ENCODE data around the gene ESPNL. TPM values are rescaled to one million over a fixed set of nuclear protein-coding genes. Genes with fewer than 3 reads are reported as not detected.

Gene ESPNL
- total RNA-seq, 4 donors from 2014 or later = 0.19 to 0.47 (median 0.25) TPM

DNA sequence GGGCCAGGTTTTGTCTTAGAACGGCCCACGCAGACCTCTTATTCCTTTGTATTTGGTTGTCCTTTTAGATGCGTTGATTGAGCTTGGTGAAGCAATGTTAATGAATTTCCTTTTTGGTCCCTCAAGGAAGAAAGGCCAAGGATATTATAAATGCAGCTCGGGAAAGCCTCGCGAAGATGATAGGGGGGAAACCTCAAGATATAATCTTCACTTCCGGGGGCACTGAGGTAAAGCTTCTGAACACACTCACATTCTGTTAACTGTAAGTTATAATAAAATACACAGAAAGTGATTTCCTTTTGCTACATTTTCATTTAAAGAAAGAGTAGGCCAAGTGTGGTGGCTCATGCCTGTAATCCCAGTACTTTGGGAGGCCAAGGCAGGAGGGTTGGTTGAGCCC, 32.2 kb upstream of the ESPNL start:
- DNase-seq (ENCODE audit: low spot score) = no peak
- ATAC-seq (ENCODE audit: low FRiP score) = no peak
- TF ChIP-seq, protein P1, sequence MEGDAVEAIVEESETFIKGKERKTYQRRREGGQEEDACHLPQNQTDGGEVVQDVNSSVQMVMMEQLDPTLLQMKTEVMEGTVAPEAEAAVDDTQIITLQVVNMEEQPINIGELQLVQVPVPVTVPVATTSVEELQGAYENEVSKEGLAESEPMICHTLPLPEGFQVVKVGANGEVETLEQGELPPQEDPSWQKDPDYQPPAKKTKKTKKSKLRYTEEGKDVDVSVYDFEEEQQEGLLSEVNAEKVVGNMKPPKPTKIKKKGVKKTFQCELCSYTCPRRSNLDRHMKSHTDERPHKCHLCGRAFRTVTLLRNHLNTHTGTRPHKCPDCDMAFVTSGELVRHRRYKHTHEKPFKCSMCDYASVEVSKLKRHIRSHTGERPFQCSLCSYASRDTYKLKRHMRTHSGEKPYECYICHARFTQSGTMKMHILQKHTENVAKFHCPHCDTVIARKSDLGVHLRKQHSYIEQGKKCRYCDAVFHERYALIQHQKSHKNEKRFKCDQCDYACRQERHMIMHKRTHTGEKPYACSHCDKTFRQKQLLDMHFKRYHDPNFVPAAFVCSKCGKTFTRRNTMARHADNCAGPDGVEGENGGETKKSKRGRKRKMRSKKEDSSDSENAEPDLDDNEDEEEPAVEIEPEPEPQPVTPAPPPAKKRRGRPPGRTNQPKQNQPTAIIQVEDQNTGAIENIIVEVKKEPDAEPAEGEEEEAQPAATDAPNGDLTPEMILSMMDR (IDR thresholded peaks at IDR 0.05) = no peak

DNA sequence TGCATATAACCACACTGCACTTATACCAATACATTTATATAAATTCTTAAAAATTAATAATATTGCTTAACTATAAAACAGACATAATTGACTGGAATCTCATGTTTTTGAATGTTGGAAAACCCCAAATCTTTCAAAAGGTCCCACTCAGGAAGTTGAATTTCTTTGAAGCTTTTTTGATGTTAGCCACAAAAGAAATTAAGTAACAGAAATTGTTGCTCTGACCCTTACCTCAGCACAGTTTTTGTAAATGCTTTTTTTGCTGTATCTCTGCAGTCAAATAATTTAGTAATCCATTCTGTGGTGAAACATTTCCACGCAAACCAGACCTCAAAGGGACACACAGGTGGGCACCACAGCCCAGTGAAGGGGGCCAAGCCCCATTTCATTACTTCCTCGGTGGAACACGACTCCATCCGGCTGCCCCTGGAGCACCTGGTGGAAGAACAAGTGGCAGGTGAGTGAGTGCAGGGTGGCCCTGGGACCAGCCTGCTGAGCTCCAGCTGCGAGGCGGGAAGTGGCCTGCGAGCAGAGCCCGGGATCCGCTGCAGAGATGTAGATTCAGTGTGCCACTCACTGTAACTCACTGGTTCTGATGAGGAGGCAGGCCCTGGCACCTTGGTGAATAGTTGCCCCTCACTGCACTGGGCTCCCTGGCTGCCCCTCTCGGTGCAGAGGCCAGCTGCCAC, 31.0 kb upstream of the ESPNL start:
- TF ChIP-seq, protein P1 (IDR thresholded peaks at IDR 0.05) = no peak
- DNase-seq (ENCODE audit: low spot score) (no peak), ATAC-seq (ENCODE audit: low FRiP score) (no peak)

DNA sequence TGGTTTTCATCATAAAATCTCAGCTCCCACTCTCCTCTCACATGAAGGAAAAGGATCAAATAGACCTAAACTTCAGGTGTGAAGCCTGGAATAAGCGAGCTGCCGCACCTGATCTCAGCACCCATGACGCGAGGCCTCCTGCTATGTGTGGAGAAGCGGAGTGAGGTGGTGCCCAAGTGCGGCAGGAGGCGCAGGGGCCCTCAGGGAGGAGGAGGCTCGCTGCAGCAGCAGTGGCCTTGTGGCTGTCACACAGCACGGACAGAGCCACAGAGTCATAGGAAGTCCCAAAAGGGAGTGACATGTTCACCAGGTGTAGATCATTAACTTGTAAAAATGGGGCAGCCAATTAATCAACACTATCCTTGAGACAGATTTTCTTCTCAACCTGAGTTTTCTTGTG, 30.3 kb upstream of the ESPNL start:
- DNase-seq (ENCODE audit: low spot score) (no peak), ATAC-seq (ENCODE audit: low FRiP score) (no peak)
- TF ChIP-seq, protein P1 (IDR thresholded peaks at IDR 0.05) = no peak

DNA sequence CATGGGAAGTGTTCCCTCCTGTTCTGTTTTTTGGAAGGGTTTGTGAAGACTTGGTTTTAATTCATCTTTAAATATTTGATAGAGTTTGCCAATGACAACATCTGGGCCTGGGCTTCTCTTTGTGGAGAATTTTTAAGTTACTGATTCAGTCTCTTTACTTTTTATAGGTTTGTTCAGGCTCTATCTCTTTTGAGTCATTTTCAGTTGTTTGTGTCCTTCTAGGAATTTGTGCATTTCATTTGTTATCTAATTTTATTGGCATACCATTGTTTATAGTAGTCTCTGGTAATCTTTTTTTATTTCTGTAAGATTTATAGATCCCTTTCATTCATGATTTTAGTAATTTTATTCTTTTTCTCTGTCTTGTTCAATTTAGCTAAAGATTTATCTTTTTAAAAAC, 24.7 kb upstream of the ESPNL start:
- DNase-seq (ENCODE audit: low spot score) = no peak
- no peak for ATAC-seq (ENCODE audit: low FRiP score)
- TF ChIP-seq, protein P1 (IDR thresholded peaks at IDR 0.05) = no peak

DNA sequence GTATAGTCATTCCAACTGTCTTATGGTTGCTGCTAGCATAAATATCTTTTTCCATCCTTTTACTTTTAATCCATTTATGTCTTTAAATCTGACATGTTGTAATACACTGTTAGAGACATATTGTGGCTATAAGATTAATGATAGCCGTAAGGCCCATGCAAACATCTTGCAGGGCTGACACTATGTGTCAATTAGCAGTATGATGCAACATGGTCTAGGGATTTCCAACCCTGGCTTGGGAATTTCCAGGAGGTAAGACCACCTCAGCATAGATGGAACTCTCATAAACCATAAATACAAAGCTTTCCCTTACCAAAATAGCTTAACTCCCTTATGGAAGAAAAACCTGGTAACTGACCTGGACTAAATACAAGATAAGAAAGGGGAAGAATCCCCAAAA, 22.8 kb upstream of the ESPNL start:
- TF ChIP-seq, protein P1 (IDR thresholded peaks at IDR 0.05) = no peak
- DNase-seq (ENCODE audit: low spot score) = no peak
- no peak for ATAC-seq (ENCODE audit: low FRiP score)

DNA sequence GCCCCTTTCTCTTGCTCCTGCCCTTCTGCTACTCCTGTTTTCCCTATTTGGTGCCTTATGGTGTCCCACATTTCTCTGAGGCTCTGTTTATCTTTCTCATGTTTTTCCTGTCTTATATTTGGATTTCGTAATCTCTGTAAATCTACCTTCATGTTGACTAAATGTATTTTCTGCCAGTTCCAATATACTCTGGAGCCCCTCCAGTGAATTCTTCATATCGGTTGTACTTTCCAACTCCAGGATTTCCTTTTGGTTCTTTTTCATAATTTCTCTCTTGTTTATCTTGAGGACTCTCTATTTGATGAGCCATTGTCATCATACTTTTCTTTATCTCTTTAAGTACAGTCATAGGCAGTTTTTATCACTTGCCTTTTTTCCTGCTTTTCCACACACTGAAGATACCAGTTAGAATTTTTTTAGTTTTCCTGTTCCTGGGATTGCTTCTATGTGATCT, 20.2 kb upstream of the ESPNL start:
- no peak for DNase-seq (ENCODE audit: low spot score)
- TF ChIP-seq, protein P1 (IDR thresholded peaks at IDR 0.05) = no peak
- no peak for ATAC-seq (ENCODE audit: low FRiP score)

DNA sequence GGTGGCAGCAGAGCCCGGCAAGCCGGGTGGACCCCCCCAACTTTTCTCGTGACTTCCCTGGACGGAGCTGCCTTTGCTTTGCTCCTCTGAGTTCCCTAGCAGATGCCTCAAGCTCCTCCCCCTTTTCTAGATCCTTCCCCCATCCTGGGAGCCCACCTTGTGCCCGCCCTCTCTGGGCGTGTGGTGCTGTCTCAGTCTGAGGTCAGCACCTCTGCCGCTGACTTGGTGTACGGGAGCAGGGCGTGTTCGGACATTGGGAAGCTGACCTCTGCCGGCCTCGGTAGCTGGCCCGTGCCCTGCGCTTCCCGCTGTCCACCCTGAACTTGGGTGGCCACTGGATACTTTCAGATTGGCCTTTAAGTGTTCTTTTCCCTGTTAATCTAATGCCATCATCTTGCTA, 19.6 kb upstream of the ESPNL start:
- DNase-seq (ENCODE audit: low spot score) = no peak
- TF ChIP-seq, protein P1 (IDR thresholded peaks at IDR 0.05) = no peak
- ATAC-seq (ENCODE audit: low FRiP score) = no peak
